H9 (cell line): ENCODE results near the gene SHE. TPM values are rescaled to one million over a fixed set of nuclear protein-coding genes. Genes with fewer than 3 reads are reported as not detected.

Source experiments
- DNase-seq: peaks from one replicate; pipeline ENCODE4 v3.0.0-alpha.2; 2017
- H2AFZ ChIP-seq: one replicate; pipeline ENCODE4 v1.6.1; 2013; ENCODE audit warnings: mild to moderate bottlenecking, low read length, control low read depth, moderate library complexity
- H2AK5ac ChIP-seq: 2 replicates; pipeline ENCODE4 v1.6.1; 2013; ENCODE audit warnings: low read length, control low read depth, mixed read lengths; ENCODE audit not compliant: insufficient read length
- H2BK120ac ChIP-seq: one replicate; pipeline ENCODE4 v1.6.1; 2013; ENCODE audit warnings: low read depth, mild to moderate bottlenecking, low read length, control low read depth, inconsistent platforms; ENCODE audit not compliant: poor library complexity, severe bottlenecking
- H2BK12ac ChIP-seq: 2 replicates; pipeline ENCODE4 v1.6.1; 2013; ENCODE audit warnings: low read length, control low read depth, mixed read lengths, low read depth; ENCODE audit not compliant: insufficient read length
- H2BK15ac ChIP-seq: 2 replicates; pipeline ENCODE4 v1.6.1; 2013; ENCODE audit warnings: low read depth, low read length, control low read depth
- H2BK20ac ChIP-seq: one replicate; pipeline ENCODE4 v1.6.1; 2013; ENCODE audit warnings: low read depth, mild to moderate bottlenecking, low read length, control low read depth, inconsistent platforms; ENCODE audit not compliant: poor library complexity, severe bottlenecking
- H2BK5ac ChIP-seq: 2 replicates; pipeline ENCODE4 v1.6.1; 2013; ENCODE audit warnings: low read length, control low read depth, mixed read lengths; ENCODE audit not compliant: insufficient read length
- H3K14ac ChIP-seq: 2 replicates; pipeline ENCODE4 v1.6.1; 2013; ENCODE audit warnings: low read length, control low read depth; ENCODE audit not compliant: insufficient read depth
- H3K18ac ChIP-seq: 2 replicates; pipeline ENCODE4 v1.6.1; 2013; ENCODE audit warnings: low read depth, mild to moderate bottlenecking, mixed read lengths, low read length, control low read depth; ENCODE audit not compliant: insufficient read length
- H3K23ac ChIP-seq: 2 replicates; pipeline ENCODE4 v1.6.1; 2013; ENCODE audit warnings: low read length, control low read depth, mixed read lengths, low read depth; ENCODE audit not compliant: insufficient read length
- H3K23me2 ChIP-seq: 2 replicates; pipeline ENCODE4 v1.6.1; 2013; ENCODE audit warnings: low read depth, mild to moderate bottlenecking, mixed read lengths, low read length, control low read depth; ENCODE audit not compliant: insufficient read length, poor library complexity, severe bottlenecking
- H3K27ac ChIP-seq: 2 replicates; pipeline ENCODE4 v1.5.1; 2013; ENCODE audit warnings: low read length, control low read depth, mixed read lengths, low read depth; ENCODE audit not compliant: insufficient read length
- H3K27me3 ChIP-seq: 2 replicates; pipeline ENCODE4 v1.6.1; 2013; ENCODE audit warnings: low read length, control low read depth, inconsistent platforms; ENCODE audit not compliant: insufficient read depth
- H3K4ac ChIP-seq: 2 replicates; pipeline ENCODE4 v1.6.1; 2013; ENCODE audit warnings: low read depth, mild to moderate bottlenecking, control low read depth, inconsistent platforms, low read length, moderate library complexity
- H3K4me1 ChIP-seq: 2 replicates; pipeline ENCODE4 v1.6.1; 2013; ENCODE audit warnings: low read length, control low read depth, inconsistent platforms; ENCODE audit not compliant: insufficient read depth
- H3K4me2 ChIP-seq: 2 replicates; pipeline ENCODE4 v1.6.1; 2013; ENCODE audit warnings: low read length, control low read depth, mixed read lengths; ENCODE audit not compliant: insufficient read length, insufficient read depth
- H3K56ac ChIP-seq: 2 replicates; pipeline ENCODE4 v1.6.1; 2013; ENCODE audit warnings: low read depth, mild to moderate bottlenecking, mixed read lengths, low read length, control low read depth; ENCODE audit not compliant: insufficient read length
- H3K79me1 ChIP-seq: 2 replicates; pipeline ENCODE4 v1.6.1; 2013; ENCODE audit warnings: low read depth, mild to moderate bottlenecking, moderate library complexity, low read length, control low read depth, inconsistent platforms; ENCODE audit not compliant: insufficient read depth, poor library complexity, severe bottlenecking
- H3K79me2 ChIP-seq: 2 replicates; pipeline ENCODE4 v1.6.1; 2013; ENCODE audit warnings: low read length, control low read depth, inconsistent platforms; ENCODE audit not compliant: insufficient read depth
- H3K9ac ChIP-seq: 2 replicates; pipeline ENCODE4 v1.6.1; 2013; ENCODE audit warnings: low read length, control low read depth, mixed read lengths; ENCODE audit not compliant: insufficient read length; ENCODE audit errors: extremely low read depth
- H3K9me3 ChIP-seq: one replicate; pipeline ENCODE4 v1.6.1; 2013; ENCODE audit warnings: low read depth, low read length, inconsistent platforms; ENCODE audit not compliant: control insufficient read depth
- H3T11ph ChIP-seq: one replicate; pipeline ENCODE4 v1.6.1; 2013; ENCODE audit warnings: mild to moderate bottlenecking, low read length, control low read depth, inconsistent platforms
- H4K20me1 ChIP-seq: one replicate; pipeline ENCODE4 v1.6.1; 2013; ENCODE audit not compliant: control insufficient read depth, insufficient read length, insufficient read depth
- H4K5ac ChIP-seq: 2 replicates; pipeline ENCODE4 v1.6.1; 2013; ENCODE audit warnings: low read depth, mild to moderate bottlenecking, mixed read lengths, low read length, control low read depth; ENCODE audit not compliant: insufficient read length
- H4K8ac ChIP-seq: replicated peaks from 2 replicates; pipeline ENCODE4 v1.6.1; 2013; ENCODE audit warnings: low read length, control low read depth, mixed read lengths, low read depth; ENCODE audit not compliant: insufficient read length
- H4K91ac ChIP-seq: 2 replicates; pipeline ENCODE4 v1.6.1; 2013; ENCODE audit warnings: low read depth, mild to moderate bottlenecking, moderate library complexity, mixed read lengths, low read length, control low read depth; ENCODE audit not compliant: insufficient read length
- H3K27ac Mint-ChIP-seq, 3 experiments: 2 replicates in 2 of 3; 3 replicates in 1 of 3; pipeline ENCODE4 v1.8.0; 2020 to 2021; ENCODE audit warnings: mixed read lengths in 3 of 3, mild to moderate bottlenecking in 1 of 3, moderate library complexity in 1 of 3
- H3K27me3 Mint-ChIP-seq: 2 replicates; pipeline ENCODE4 v1.8.0; 2021; ENCODE audit warnings: low read depth, mild to moderate bottlenecking, moderate library complexity, mixed read lengths
- H3K36me3 Mint-ChIP-seq, 3 experiments: 2 replicates in 2 of 3; 3 replicates in 1 of 3; pipeline ENCODE4 v1.8.0; 2020 to 2021; ENCODE audit warnings: low read depth in 3 of 3, mixed read lengths in 3 of 3; ENCODE audit not compliant: insufficient read depth in 1 of 3
- H3K4me1 Mint-ChIP-seq, 2 experiments: 2 replicates each; pipeline ENCODE4 v1.8.0; 2020; ENCODE audit warnings: mixed read lengths in 2 of 2
- H3K4me3 Mint-ChIP-seq, 2 experiments: 2 replicates in 1 of 2; 3 replicates in 1 of 2; pipeline ENCODE4 v1.8.0; 2020 to 2021; ENCODE audit warnings: mild to moderate bottlenecking in 2 of 2, mixed read lengths in 2 of 2, moderate library complexity in 1 of 2
- H3K9me3 Mint-ChIP-seq, 2 experiments: 2 replicates in 1 of 2; 3 replicates in 1 of 2; pipeline ENCODE4 v1.8.0; 2020; ENCODE audit warnings: mild to moderate bottlenecking in 2 of 2, mixed read lengths in 2 of 2, moderate library complexity in 1 of 2
- CTCF ChIP-seq: fragments of 200-600 bp; sonication (generic); conservative IDR thresholded peaks from 3 replicates; pipeline ENCODE4 v1.8.0; 2021; ENCODE audit warnings: antibody characterized with exemption, mild to moderate bottlenecking
- WGBS: extraction: QIAGEN DNeasy Blood & Tissue Kit; methylation state at CpG from one replicate; pipeline ENCODE4 v1.1.7; 2013; ENCODE audit warnings: missing lambda C conversion rate, low lambda C conversion rate, mixed read lengths; ENCODE audit not compliant: insufficient read length; ENCODE audit errors: extremely low coverage; 5-methylcytosine and 5-hydroxymethylcytosine counted together
- total RNA-seq: library from RNA; stranded (reverse); gene quantifications from 2 replicates; pipeline ENCODE4 v1.2.1, GENCODE V29; 2021

Gene SHE
- total RNA-seq, 1 experiment from 2014 or later: 0.48 TPM

GRCh38 chr1:154442006-154442740, 60.0 kb downstream of the SHE start:
- peaks cover 3% of the 10 kb centered on the region for H3K27me3 Mint-ChIP-seq
- H3K79me1 ChIP-seq: no peaks in the 10 kb centered on the region
- no peak overlapping the region for H2BK15ac ChIP-seq
- no peak overlapping the region for H3K14ac ChIP-seq
- H4K20me1 ChIP-seq: no peaks in the 10 kb centered on the region
- H3K79me2 ChIP-seq: no peaks in the 10 kb centered on the region
- no peak for DNase-seq
- H2AFZ ChIP-seq: no peak overlapping the region
- H2BK120ac ChIP-seq: no peak overlapping the region
- H3K27ac ChIP-seq: no peak overlapping the region
- H3K27ac Mint-ChIP-seq: peak overlapping the region in 1 of 3 experiments; percentile 62; a peak in 1 of 7 replicates
- no peak overlapping the region for H3K18ac ChIP-seq
- no peak overlapping the region for H3K23ac ChIP-seq
- no peak overlapping the region for H2BK20ac ChIP-seq
- no peak overlapping the region for H4K8ac ChIP-seq
- no peaks in the 10 kb centered on the region for H3K23me2 ChIP-seq
- no peak overlapping the region for H2BK5ac ChIP-seq
- no peak overlapping the region for H4K5ac ChIP-seq
- H3K56ac ChIP-seq: no peak overlapping the region
- H3K27me3 ChIP-seq: no peaks in the 10 kb centered on the region
- no peak overlapping the region; a peak in 1 of 5 replicates for H3K4me3 Mint-ChIP-seq
- no peaks in the 10 kb centered on the region for H3K9me3 ChIP-seq
- H2AK5ac ChIP-seq: no peak overlapping the region
- no peaks in the 10 kb centered on the region for H3K36me3 Mint-ChIP-seq
- H3K4ac ChIP-seq: no peak overlapping the region
- peak; percentile 73 for TF ChIP-seq CTCF
- peaks cover 5 to 7% of the 10 kb centered on the region in 2 experiments for H3K4me1 Mint-ChIP-seq
- H3K4me2 ChIP-seq: no peak overlapping the region
- no peak overlapping the region for H4K91ac ChIP-seq
- peaks cover 3% of the 10 kb centered on the region; the same call in 1 of the 2 replicates for H3K4me1 ChIP-seq
- no peak overlapping the region for H3T11ph ChIP-seq
- no CpG with 5 or more reads among the region's 13 CpGs for WGBS
- H3K9ac ChIP-seq: no peak overlapping the region
- H3K9me3 Mint-ChIP-seq: no peaks in the 10 kb centered on the region
- no peak overlapping the region for H2BK12ac ChIP-seq
